GM21576 (cell line): Measurements from ENCODE around the gene PDIA4.
A peak's percentile ranks its signal among the peaks of the same experiment; 100 is the strongest.
"Not testable (repeated sequence)": the region's sequence is repeated elsewhere in the genome, so short reads cannot be mapped to it uniquely, and the experiment has no call there.

Experiments used
- ATAC-seq: cut with Tn5 transposase; IDR thresholded peaks from one replicate; pipeline ENCODE4 v1.9.1; 2021; ENCODE audit warnings: mild to moderate bottlenecking, moderate library complexity; ENCODE audit not compliant: unreplicated experiment

The PDIA4 gene, protein sequence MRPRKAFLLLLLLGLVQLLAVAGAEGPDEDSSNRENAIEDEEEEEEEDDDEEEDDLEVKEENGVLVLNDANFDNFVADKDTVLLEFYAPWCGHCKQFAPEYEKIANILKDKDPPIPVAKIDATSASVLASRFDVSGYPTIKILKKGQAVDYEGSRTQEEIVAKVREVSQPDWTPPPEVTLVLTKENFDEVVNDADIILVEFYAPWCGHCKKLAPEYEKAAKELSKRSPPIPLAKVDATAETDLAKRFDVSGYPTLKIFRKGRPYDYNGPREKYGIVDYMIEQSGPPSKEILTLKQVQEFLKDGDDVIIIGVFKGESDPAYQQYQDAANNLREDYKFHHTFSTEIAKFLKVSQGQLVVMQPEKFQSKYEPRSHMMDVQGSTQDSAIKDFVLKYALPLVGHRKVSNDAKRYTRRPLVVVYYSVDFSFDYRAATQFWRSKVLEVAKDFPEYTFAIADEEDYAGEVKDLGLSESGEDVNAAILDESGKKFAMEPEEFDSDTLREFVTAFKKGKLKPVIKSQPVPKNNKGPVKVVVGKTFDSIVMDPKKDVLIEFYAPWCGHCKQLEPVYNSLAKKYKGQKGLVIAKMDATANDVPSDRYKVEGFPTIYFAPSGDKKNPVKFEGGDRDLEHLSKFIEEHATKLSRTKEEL

DNA sequence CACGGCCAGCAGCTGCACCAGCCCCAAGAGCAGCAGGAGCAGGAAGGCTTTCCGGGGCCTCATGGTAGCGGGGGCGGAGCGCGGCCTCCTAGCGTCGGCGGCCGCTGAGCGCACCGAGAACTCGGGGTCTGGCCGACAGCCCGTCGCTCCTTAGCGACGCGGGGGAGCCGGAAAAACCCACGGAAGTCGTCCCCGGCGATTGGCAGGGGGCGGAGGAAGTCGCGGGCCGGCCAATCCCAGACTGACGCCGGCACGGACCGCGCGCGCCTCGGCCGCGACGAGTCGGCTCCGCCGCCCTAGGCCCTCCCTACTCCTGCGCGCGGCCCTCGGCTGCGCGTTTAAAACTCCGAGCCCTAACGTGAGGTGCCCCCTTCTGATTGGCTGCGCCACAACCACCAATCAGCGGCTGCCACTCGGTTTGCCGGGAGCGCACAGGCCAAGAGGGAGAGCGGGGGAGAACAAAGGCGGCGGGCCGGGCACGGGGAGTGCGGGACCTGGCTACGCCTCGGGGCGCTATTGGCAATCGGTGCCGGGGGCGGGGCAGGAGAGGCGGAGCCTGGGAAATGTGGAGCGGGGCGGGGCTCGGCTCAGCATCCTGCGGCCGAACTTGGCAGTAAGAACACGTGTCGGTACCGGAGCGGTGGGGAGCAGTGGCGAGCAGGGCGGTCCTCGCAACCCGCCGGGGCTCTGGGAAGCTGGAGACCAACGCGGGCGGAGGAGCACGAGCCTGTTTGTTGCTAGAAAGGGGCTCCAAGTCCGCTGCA lies at the start of gene PDIA4:
PDIA4 (minus strand) TSS at position 160 of the 764 bp plus-strand sequence; CDS start at position 63, 97 bp downstream.
- peak; percentile 94 for ATAC-seq

DNA sequence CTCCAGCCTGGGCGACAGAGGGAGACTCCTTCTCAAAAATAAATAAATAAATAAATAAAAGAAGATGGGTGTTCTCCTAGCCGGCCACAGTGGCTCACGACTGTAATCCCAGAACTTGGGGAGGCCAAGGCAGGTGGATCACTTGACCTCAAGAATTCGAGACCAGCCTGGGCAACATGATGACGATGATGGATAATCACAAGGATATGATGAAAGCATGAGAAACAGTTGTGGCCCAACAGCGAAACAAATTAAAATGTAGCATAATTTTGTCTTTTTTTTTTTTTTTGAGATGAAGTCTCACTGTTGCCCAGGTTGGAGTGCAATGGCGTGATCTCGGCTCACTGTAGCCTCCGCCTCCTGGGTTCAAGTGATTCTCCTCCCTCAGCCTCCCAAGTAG lies 49.3 kb upstream of the PDIA4 start:
- no peak for ATAC-seq

DNA sequence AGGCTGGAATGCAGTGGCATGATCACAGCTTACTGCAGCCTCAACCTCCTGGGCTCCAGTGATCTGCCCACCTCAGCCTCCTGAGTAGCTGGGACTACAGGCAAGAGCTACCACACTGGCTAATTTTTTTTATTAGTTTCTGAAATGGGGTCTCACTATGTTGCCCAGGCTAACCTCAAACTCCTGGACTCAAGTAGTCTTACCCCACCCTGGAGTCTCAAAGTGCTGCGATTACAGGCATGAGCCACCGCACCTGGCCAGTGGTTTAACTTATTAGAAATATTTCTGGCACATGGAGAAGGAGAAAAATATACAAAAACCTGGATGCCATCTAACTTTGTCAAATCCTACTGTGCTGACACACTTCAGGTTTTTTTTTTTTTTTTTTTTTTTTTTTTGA lies 47.0 kb upstream of the PDIA4 start:
- no peak for ATAC-seq

DNA sequence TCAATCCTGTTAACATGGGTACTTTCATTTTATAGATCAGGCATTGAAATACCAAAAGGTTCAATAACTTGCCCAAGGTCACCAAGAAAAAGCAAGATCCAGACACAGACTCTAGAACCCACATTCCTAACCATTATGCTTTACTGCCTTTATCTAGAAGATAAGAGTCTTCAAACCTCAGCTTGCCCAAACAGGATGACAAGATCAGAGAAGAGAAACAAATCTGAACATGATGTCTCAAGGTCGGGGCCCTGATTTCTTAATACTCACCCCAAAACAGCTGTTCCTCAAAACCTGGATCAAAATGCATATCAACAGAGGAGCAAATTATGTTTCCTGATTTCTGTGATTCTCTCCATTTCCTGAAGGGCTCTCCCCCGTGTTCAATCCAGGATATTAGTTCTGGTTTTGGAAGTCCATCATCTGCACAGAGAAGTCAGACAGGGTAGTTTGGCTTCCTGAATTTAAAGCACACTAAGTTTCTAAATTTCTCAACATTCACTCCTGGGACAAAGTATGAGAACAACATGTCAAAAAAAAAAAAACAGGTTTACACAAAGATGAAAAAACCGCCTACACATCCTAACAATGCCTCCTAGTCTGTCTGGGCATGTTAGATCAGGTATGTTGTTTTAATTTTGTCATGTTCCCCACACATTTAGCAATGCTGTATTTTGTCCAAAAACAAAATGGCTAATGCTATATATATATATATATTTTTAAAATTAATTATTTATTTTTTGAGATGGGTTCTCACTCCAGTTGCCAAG lies 46.0 kb upstream of the PDIA4 start:
- no peak for ATAC-seq

DNA sequence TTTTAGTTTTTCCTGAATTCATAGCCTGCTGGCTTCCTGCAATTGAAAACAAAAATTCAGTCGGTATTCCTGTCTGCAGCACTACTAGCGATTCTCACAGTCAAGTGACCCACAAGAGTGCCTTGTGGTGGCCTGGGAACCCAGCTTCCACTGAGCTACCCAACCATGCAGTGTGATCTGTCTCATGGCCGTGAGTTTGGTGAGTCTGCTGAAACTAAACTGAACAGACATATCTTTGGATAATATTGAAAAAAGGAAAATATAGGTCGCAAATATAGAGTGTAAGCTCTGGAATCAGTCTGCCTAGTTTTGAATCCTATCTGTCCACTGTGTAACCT lies 44.1 kb upstream of the PDIA4 start:
- ATAC-seq, result no peak

DNA sequence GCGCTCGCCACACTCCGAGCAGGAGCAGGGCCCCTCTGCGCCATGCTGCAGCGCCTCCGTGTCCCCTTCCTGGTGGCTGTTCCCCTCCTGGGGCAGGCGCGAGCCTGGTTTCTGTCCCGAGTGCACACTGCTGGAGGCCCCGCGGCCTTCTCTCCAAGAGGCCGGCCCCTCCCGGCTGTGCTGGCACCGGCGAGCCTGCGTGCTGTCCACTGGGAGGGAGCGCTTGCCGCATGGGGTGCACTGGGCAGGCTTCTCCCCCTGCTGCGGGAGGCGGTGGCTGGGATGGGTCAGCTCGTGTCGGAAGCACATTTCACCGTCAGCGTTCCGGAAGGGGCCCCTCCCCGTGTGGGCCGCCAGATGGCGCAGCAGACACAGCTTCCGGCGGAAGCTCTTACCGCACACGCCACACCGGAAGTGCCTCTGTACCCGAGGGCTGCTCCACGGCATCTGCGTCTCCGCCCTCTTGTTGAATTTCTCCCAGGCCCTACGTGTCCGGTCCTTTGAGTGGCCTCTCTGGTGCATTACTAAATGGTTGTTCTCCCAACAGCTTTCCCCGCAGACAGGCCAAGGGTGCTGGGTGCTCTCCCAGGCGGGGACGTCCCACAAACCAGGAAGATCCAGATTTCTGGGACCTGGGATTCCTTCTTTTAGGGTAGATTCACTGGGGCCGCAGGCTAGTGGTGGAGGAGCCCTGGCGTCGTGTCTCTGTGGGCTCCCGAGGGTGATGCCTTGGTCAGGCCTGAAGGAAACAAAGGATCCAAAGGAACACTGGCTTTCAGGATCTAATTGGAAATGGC lies 43.5 kb upstream of the PDIA4 start:
- ATAC-seq, result no peak

DNA sequence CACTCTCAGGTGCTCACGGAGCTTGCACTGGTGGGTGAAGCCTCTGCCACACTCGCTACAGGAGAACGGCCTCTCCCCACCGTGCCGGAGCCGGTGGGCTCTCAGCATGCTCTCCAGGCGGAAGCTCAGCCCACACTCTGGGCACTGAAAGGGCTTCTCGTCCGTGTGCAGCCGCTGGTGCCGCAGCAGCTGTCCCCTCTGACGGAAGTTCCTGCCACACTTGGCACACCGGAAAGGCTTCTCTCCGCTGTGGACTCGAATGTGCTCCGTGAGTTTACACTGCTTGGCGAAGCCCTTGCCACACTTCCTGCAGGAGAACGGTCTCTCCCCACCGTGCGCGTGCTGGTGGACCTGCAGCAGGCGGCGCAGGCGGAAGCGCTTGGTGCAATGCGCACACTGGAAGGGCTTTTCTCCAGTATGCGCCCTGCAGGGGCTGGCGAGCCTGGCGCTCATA lies 42.9 kb upstream of the PDIA4 start:
- no peak for ATAC-seq

DNA sequence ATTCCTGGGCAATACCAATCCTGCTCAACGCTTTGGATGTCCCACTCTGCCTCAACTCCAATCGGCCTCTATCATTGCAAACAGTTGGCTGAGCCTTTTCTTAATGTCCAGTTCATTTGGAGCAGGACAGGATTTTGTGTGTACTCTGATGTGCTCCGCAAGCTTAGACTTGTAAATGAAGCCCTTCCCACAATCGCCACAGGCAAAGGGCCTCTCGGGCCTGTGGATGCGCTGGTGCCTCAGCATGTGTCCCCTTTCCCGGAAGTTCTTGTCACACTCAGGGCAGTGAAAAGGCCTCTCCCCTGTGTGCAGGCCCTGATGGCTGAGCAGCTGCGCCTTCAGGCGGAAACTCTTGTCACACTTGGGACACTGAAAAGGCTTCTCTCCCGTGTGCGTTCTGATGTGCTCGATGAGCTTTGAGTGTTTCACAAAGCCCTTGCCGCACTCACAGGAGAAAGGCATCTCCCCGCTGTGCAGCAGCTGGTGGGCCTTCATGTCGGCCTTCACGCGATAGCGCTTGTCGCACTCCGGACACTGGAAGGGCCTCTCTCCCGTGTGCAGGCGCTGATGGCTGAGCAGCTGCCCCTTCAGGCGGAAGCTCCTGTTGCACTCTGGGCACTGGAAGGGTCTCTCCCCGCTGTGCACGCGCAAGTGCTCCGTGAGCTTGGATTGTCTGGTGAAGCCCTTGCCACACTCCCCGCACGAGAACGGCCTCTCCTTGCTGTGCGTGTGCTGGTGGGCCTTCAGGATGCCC lies 42.2 kb upstream of the PDIA4 start:
- no peak for ATAC-seq

DNA sequence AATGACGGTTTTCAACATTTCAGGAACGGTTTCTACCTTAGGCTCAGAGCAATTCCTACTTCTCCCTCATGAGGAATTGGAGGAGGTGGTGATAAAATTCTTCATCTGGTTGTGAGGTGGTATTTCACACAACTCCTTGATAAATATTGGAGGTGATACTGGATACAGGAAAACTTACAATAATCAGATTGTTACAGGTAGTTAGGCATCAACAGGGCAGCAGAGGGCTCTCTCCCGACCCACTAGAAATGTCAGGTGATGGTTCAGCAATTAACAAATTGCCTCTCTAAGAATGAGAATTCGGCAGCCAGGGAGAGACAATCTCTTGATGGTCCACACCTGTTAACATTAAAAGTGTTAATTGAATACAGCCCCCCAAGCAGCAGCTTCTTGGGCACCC lies 39.6 kb upstream of the PDIA4 start:
- no peak for ATAC-seq

DNA sequence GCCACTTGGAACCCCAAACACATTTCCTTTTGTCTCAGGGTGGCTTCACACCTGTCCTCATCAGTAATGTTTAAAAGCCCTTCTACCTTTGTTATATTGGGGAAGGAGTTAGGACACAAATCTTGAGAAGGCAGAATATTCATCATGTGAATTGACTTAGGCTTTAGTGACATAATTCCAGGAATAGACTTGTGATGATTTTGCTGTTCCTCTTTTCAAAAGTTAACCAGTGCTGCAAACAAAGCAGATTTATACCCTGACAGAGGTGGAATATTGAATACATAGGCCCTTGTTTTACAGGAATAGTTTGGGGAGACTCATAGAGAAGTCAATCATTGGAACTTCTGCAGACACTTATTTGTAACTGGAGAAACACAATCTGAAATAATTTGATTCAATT lies 35.2 kb upstream of the PDIA4 start:
- ATAC-seq, result no peak

DNA sequence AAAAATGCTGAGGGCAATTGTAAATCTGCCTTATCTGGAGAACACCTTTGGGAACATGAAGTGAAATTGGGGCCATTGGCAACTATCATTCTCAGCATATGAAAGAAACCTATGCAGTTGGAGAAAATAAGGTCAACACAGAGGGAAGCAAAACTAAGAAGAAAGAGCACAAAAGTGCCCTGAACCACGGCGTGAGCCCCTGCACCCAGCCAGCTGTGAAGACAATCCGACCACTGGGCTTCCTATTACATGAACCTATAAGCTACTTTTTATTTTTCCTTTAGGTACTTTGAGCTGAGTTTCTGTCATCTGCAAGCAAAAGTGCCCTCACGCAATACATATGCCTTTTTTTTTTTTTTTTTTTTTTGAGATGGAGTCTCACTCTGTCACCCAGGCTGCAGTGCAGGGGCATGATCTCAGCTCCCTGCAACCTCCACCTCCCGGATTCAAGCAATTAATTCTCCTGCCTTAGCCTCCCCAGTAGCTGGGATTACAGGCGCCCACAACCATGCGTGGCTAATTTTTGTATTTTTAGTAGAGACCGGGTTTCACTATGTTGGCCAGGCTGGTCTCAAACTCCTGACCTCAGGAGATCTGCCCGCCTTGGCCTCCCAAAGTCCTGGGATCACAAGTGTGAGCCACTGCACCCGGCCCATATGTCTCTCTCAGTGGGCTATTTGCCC lies 34.1 kb upstream of the PDIA4 start:
- ATAC-seq, result not testable (repeated sequence)

DNA sequence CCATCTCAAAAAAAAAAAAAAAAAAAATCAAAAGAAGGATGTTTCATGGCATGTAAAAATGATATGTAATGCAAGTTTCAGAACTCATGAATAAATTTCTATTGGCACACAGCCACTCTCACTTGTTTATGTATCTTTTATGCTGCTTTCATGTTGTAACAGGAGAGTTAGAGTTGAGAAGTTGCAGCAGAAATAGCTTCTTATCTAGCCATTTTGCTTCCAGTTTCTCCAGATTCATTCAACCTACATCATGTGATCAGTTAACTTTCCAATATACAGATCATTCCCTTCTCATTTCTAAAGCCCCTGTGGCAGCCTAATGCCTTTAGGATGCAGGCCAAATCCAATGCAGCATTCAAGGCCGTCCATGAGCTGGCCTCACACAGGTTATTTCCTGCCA lies 31.9 kb upstream of the PDIA4 start:
- no peak for ATAC-seq

DNA sequence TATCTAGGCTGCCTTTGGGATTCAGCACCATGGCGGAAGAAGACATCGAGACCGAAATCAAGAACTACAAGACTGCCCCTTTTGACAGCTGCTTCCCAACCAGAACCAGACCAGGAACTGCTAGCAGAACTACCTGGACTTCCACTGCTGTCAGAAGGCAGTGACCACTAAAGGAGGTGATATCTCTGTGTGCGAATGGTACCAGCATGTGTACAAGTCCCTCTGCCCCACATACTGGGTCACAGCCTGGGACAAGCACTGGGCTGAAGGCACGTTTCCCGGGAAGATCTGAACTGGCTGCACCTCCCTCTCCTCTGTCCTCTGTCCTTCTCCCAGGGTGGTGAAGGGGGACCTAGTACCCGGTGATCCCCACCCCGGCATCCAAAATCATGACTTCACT lies 25.6 kb upstream of the PDIA4 start:
- no peak for ATAC-seq

DNA sequence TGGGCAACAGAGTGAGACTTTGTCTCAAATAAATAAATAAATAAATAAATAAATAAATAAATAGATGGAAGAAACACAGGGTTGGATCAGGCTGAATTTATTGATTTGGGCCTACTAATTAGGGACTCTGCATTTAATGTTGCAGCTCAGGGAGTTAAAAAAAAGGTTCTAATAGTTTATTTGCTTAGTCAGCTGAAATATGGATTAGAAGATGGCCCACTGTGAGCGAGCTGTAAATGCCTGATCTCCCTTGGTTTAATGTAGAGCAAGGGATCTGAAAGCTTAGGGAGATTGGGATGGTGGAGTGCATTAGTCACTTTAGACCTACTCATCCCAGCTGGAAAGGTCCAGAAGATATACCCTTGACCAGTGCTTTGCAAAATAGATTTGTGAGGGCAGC lies 25.1 kb upstream of the PDIA4 start:
- no peak for ATAC-seq

DNA sequence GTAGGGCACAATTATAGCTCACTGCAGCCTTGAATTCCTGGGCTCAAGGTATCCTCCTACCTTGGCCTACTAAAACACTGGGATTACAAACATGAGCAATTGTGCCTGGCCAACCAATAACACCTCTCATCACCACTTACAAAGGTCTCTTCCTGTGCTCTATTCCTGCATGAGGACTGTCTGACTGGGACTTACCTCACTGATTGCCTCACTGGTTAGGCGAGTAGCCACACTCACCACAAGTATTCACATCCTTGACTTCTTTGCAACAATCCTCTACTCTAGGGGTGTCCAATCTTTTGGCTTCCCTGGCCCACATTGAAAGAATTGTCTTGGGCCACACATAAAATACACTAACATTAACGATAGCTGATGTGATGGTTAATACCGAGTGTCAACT lies 22.6 kb upstream of the PDIA4 start:
- ATAC-seq, result no peak

DNA sequence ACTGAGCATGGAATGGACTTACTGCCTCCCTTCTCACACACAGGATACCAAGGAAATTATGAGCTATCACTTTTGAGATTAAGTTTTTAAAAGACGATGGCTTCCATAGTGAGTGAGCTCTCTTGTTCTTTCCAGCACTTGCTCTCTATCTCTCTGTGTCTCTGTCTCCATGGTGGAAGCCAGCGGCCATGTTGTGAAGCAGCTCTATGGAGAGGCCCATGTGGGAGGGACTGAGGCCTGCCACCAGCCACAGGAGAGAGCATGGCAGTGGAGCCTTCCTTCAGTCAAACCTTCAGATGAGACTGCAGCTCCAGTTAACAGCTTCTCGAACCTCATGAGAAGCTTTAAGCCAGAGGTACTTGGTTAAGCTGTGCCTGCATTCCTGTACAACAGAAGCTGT lies 20.5 kb upstream of the PDIA4 start:
- ATAC-seq, result no peak

DNA sequence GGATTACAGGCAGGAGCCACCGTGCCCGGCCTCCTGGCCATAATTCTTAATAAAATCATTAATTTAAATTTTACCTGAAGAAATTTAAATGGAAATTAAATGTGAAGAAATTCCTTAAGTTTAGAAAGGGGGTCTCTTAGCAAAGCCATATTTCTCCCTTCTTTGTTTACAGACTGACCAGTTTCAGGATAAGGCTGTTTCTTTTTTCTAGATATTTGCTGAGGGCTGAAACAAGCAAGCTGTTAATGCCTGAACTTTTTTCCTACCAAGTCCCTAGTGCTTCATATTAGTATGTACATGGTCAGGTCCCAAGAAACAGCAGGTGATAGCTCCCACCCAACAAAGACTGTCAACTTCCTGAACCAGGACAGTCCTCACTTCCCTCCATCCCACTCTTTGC lies 18.1 kb upstream of the PDIA4 start:
- ATAC-seq, result no peak

DNA sequence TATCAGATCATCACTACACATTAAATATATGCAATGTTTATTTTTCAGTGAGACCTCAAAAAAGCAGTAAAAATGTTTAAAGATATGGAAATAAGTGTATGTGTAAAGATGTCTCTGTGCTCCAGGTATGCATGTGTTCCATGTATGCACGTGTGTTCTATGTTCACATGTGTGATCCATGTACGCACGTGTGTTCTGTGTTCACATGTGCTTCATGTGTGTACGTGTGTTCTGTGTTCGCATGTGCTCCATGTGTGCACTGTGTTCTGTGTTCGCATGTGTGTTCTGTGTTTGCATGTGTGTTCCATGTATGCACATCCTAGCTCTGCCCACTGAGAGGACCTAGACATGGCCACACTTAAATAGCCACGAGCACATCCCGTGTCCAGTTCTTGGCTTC lies 15.6 kb upstream of the PDIA4 start:
- ATAC-seq, result no peak

DNA sequence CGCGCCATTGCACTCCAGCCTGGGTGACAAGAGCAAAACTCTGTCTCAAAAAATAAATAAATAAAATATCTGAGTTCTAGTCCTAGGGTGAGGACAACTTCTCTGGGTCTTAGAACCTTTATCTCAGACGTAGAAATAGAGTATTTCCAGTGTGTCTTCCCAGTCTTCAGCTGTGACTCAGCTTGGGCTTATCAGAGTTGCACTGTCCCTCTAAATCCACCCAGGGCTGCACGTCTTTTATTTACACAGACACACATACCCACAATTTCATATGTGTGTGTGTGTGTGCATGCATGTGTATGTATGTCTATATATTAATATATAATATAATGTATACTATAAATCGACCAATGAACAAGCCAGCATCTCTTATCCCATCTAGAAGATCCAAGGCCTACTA lies 13.0 kb upstream of the PDIA4 start:
- no peak for ATAC-seq
